Ishikawa (cell line): ENCODE measurements around the gene ZDHHC11.

Experiments used
- EP300 ChIP-seq: IDR thresholded peaks from 2 replicates; pipeline ENCODE4 v1.6.1; 2012; ENCODE audit warnings: borderline replicate concordance
- USF1 ChIP-seq: IDR thresholded peaks from 2 replicates; pipeline ENCODE4 v1.6.1; 2012

DNA sequence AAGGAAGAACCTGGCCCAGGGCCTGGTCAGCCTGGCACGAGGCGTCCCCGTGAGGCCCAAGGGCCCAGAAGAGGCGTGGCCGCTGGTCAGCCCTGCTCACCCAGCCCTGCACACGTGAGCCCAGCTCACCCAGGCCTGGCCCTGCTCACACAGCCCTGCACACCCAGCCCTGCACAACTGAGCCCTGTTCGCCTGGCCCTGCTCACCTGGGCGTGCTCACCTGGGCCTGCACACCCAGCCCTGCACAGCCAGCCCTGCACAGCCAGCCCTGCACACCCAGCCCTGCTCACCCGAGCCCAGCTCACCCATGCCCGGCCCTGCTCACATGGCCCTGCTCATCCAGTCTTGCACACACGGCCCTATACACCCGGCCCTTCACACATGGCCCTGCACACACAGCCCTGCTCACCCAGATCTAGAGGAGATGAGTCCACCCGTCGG is 2.1 kb downstream of the ZDHHC11 start:
- no peak for TF ChIP-seq USF1
- TF ChIP-seq EP300: no peak
